Cardiac fibroblast (primary cell): ENCODE results near the gene LAMB1.

Experiments
- DNase-seq, 2 donors: peaks; one replicate each; pipeline versions ENCODE4 v3.0.0 to v3.0.0-alpha.2; 2010; ENCODE audit warnings: low read depth in 2 of 2
- H3K4me3 ChIP-seq, 2 donors: replicated peaks in 1 of 2; 1 replicate in 1 of 2; 2 replicates in 1 of 2; pipeline ENCODE4 v1.5.1; 2011; ENCODE audit warnings: low read depth in 2 of 2, low read length in 2 of 2, mild to moderate bottlenecking in 2 of 2, moderate library complexity in 1 of 2
- CTCF ChIP-seq: IDR thresholded peaks from one replicate; pipeline ENCODE4 v1.5.1; 2011; ENCODE audit warnings: low read depth, mild to moderate bottlenecking, low read length, inconsistent platforms

LAMB1 gene

GRCh38 chr7:108002726-108003598 lies at the start of gene LAMB1:
TSS of gene LAMB1 (minus strand) at chr7:108003161. CDS start at chr7:108002885, 276 bp downstream.
- peak within 1 kb of the TSS; percentile 79 to 89 for H3K4me3 ChIP-seq
- peak; percentile 87 to 91 for DNase-seq
- TF ChIP-seq CTCF: no peak

GRCh38 chr7:108051454-108051853 lies 48.5 kb upstream of the LAMB1 start:
- no peak overlapping the region for H3K4me3 ChIP-seq
- no peak for TF ChIP-seq CTCF
- peak; percentile 15 to 26 for DNase-seq

- DNase-seq: no peak
- H3K4me3 ChIP-seq: no peak overlapping the region
- no peak for TF ChIP-seq CTCF
Measured at GRCh38 chr7:108049962-108050361, 47.0 kb upstream of the LAMB1 start.

DNA sequence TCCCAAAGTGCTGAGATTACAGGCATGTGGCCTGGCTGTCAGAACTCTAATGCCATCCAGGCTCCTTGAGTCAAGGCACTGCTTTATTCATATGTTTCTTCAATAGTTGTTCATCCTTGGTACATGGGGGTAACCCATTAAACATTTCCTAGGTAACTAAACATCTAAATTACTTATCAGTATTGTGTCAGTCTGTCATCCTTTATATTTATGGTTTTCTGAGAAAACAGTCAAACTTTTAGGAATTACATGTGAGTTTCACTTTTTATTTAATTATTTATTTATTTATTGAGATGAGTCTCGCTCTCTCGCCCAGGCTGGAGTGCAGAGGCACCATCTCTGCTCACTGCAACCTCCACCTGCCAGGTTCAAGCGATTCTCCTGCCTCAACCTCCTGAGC lies 45.5 kb upstream of the LAMB1 start:
- no peak for DNase-seq
- TF ChIP-seq CTCF: no peak

GRCh38 chr7:108046952-108047506 lies 44.1 kb upstream of the LAMB1 start:
- no peak overlapping the region for H3K4me3 ChIP-seq
- no peak for DNase-seq
- no peak for TF ChIP-seq CTCF

More for the DNA sequence above, 45.5 kb upstream of the LAMB1 start:
- H3K4me3 ChIP-seq: no peak overlapping the region

DNA sequence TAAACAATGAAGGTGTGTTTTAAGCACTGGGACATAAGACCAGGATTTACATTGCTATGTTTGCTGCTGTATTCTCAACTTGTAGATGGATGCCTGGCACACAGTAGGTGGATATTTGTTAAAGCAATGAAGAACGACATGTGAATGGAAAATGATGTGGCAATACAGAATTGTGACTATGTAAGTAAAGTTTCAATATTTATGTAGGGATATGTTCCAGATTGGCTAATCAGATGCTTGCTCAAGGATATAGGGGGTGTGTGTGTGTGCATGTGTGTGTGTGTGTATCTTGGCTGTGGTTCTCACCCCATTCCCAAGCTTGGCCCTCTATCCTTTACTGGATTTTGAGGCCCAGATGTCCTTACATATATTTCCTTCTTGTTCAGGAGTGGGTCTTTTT lies 42.7 kb upstream of the LAMB1 start:
- no peak for TF ChIP-seq CTCF
- peak; percentile 59 to 77 for DNase-seq
- H3K4me3 ChIP-seq: no peak overlapping the region
